ENCODE measurements around the gene TRAM2. TPM values are rescaled to one million over a fixed set of nuclear protein-coding genes. Genes with fewer than 3 reads are reported as not detected.

TRAM2 gene
- total and polyA plus RNA-seq, 2 of the 4 experiments (the other 2 are of a cell fraction), result 77.2 to 95.7 TPM

DNA sequence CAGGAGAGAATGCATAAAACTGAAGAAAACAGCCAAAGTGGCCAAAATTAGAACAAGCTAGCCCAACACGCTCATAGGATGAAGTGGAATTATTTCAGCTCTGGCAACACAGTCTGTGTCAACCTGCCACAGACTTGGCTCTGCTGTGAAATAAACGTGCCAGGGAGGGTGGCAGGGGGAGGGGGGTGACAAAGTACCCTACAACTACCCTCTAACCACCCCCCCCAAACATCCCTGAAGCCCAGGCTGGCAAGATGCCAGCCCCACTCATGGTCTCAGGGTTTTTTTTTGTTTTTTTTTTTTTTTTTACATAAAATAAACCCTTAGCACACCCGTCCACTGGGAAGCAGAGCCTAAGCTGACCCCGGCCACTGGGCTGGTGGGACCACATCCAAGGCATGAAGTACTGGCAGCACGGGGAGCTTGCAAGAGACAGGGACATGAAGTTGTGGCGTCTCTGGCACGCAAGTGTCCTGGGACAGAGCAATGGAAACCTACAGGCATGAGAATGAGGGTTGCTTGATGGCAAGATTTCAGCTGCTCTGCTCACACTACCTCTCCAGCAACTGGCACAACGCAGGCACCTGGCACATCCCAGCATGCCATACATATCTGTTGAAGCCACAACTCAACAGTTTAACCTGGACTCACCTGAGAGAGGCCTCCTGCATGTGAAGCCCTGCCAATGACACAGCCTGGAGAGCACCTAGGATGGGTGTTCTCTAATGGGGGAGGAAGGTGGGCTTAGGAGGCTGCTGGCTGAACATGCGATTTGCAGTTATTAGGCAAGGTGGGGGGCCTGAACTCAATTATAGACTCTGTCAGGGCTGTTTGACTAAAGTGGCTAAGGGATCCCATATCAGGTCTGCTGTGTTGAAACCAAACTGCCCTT lies 76.4 kb downstream of the TRAM2 start:
- H2BK5ac ChIP-seq (ENCODE audit: low read depth, low read length, poor library complexity, severe bottlenecking), result peak overlapping the region; percentile 86
- in situ Hi-C loops (cut with MboI; ENCODE audit: low sequenced_read_pairs) (no loop called here), dilution Hi-C loops (cut with HindIII; ENCODE audit: low sequenced_read_pairs, unreplicated experiment) (no loop called here), intact Hi-C loops (cut with micrococcal nuclease) (no loop called here)
- peak overlapping the region; percentile 85 for H3K4ac ChIP-seq (ENCODE audit: low read depth, low read length)
- peak overlapping the region; percentile 64; the same call in 1 of the 2 replicates for H3K27ac ChIP-seq (ENCODE audit: insufficient read depth, low read length)
- POLR2A ChIA-PET (ENCODE audit: unreplicated experiment), result no interaction called here
- CTCF ChIA-PET, result interaction anchor here (0.6 kb wide), 1 partner anchor 26 kb away, joined by 4 read pairs; no protein-coding TSS in a partner anchor
- no peak overlapping the region for H3K4me2 ChIP-seq (ENCODE audit: low read depth, low read length)
- no peaks in the 10 kb centered on the region for H3K9me3 ChIP-seq (ENCODE audit: control insufficient read depth, insufficient read depth, low read length)
- BruUV-seq (replicated peaks), result no TSS peak
- no peaks in the 10 kb centered on the region for H3K27me3 ChIP-seq (ENCODE audit: control insufficient read depth, insufficient read depth, low read length)
- no peak overlapping the region for H2BK20ac ChIP-seq (ENCODE audit: low read depth, low read length)
- peak overlapping the region; percentile 91 for H3K14ac ChIP-seq (replicated peaks; ENCODE audit: low read depth, low read length)
- H2AK5ac ChIP-seq (ENCODE audit: low read depth, low read length), result peak overlapping the region; percentile 92
- H4K5ac ChIP-seq (ENCODE audit: low read depth, low read length), result no peak overlapping the region
- H4K91ac ChIP-seq (ENCODE audit: insufficient read depth, low read depth, low read length), result no peak overlapping the region
- WGBS, 2 experiments (ENCODE audit: extremely low coverage in 2 of 2, insufficient read length in 1 of 2), result 80% methylated on average over 3 of the region's 9 CpGs; no CpG with 5 or more reads in 1 of the 2 experiments
- no peak for DNase-seq
- 0 out of 2 replicates have a peak overlapping the region, but pooled peaks have one; percentile 26 for H3K23ac ChIP-seq (ENCODE audit: low read depth, low read length)
- peaks cover 31% of the 10 kb centered on the region for H3K4me1 ChIP-seq (ENCODE audit: control insufficient read depth, insufficient read depth, low read length)
- ATAC-seq (ENCODE audit: low read depth), result no peak
- H3K4me3 ChIP-seq (ENCODE audit: insufficient read depth, low read depth, low read length), result no peak overlapping the region
- H3K79me1 ChIP-seq (ENCODE audit: low read depth in 1 of 2, low read length in 2 of 2), result peaks cover 12 to 84% of the 10 kb centered on the region in 2 experiments
- peak overlapping the region; percentile 78; the same call in 1 of the 2 replicates for H2BK120ac ChIP-seq (ENCODE audit: low read depth, low read length)
- peak overlapping the region; percentile 35; the same call in 2 of the 3 replicates for H2BK15ac ChIP-seq (ENCODE audit: low read depth, low read length)
- peak overlapping the region in 1 of 2 experiments; percentile 82; a peak in 2 of 4 replicates for H4K8ac ChIP-seq (ENCODE audit: low read depth in 2 of 2, low read length in 2 of 2)
- H2AFZ ChIP-seq (replicated peaks; ENCODE audit: low read length, poor library complexity), result no peak overlapping the region
- no peak overlapping the region for H3K56ac ChIP-seq (ENCODE audit: extremely low read depth, insufficient read depth, low read length)
- peaks cover 54% of the 10 kb centered on the region for H3K36me3 ChIP-seq (ENCODE audit: control insufficient read depth, insufficient read depth, low read length)
- no peak overlapping the region for H3K18ac ChIP-seq (ENCODE audit: low read depth, low read length)
- H2AK9ac ChIP-seq (replicated peaks; ENCODE audit: low read depth, low read length, poor library complexity), result peak overlapping the region; percentile 85
- H3K9me1 ChIP-seq (ENCODE audit: insufficient read depth, low read length), result peaks cover 44% of the 10 kb centered on the region
- H3K9ac ChIP-seq (ENCODE audit: low read depth, low read length), result no peak overlapping the region
- H4K20me1 ChIP-seq (ENCODE audit: insufficient read depth, low read length), result no peaks in the 10 kb centered on the region
- no peak for TF ChIP-seq SMC3 (IDR thresholded peaks at IDR 0.05; ENCODE audit: low read depth, low read length)
- no peak for TF ChIP-seq FOS (IDR thresholded peaks at IDR 0.05; ENCODE audit: low read depth, low read length)
- no peak for TF ChIP-seq MAZ (IDR thresholded peaks at IDR 0.05; ENCODE audit: borderline replicate concordance, low read depth, low read length)
- TF ChIP-seq, protein P1, sequence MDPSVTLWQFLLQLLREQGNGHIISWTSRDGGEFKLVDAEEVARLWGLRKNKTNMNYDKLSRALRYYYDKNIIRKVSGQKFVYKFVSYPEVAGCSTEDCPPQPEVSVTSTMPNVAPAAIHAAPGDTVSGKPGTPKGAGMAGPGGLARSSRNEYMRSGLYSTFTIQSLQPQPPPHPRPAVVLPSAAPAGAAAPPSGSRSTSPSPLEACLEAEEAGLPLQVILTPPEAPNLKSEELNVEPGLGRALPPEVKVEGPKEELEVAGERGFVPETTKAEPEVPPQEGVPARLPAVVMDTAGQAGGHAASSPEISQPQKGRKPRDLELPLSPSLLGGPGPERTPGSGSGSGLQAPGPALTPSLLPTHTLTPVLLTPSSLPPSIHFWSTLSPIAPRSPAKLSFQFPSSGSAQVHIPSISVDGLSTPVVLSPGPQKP (IDR thresholded peaks at IDR 0.05; ENCODE audit: borderline replicate concordance, low read depth, low read length), result no peak
- no peak for TF ChIP-seq POLR2A (IDR thresholded peaks at IDR 0.05; ENCODE audit: low read depth, low read length)
- no peak for TF ChIP-seq CEBPB (IDR thresholded peaks at IDR 0.05; ENCODE audit: low read depth, low read length)
- TF ChIP-seq RCOR1 (IDR thresholded peaks at IDR 0.05; ENCODE audit: insufficient replicate concordance, low read length), result no peak
- TF ChIP-seq MAFK (IDR thresholded peaks at IDR 0.05; ENCODE audit: low read depth, low read length), result no peak
- no peak for TF ChIP-seq RFX5 (IDR thresholded peaks at IDR 0.05; ENCODE audit: low read depth, low read length)
- no peak for TF ChIP-seq RAD21 (IDR thresholded peaks at IDR 0.05; ENCODE audit: low read length)
- TF ChIP-seq CHD1 (IDR thresholded peaks at IDR 0.05; ENCODE audit: low read depth, low read length), result no peak
- TF ChIP-seq, protein P2, sequence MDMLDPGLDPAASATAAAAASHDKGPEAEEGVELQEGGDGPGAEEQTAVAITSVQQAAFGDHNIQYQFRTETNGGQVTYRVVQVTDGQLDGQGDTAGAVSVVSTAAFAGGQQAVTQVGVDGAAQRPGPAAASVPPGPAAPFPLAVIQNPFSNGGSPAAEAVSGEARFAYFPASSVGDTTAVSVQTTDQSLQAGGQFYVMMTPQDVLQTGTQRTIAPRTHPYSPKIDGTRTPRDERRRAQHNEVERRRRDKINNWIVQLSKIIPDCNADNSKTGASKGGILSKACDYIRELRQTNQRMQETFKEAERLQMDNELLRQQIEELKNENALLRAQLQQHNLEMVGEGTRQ (IDR thresholded peaks at IDR 0.05; ENCODE audit: low read depth, low read length), result no peak
- no peak for TF ChIP-seq MXI1 (IDR thresholded peaks at IDR 0.05; ENCODE audit: borderline replicate concordance, low read depth, low read length)
- no peak for TF ChIP-seq NFE2L2 (IDR thresholded peaks at IDR 0.05; ENCODE audit: low read depth, low read length)
- no peak for TF ChIP-seq BHLHE40 (IDR thresholded peaks at IDR 0.05; ENCODE audit: low read depth, low read length)

Data from IMR-90 (cell line).